ENCODE data around the gene POU5F2.

Gene POU5F2

GRCh38 chr5:93716453-93716852 lies 24.9 kb downstream of the POU5F2 start:
- DNase-seq (ENCODE audit: low read depth in 2 of 2) = no peak

- no peak for DNase-seq (ENCODE audit: low read depth in 2 of 2)
These were observed 25.6 kb downstream of the POU5F2 start for GRCh38 chr5:93715761-93716160.

GRCh38 chr5:93715327-93715726 lies 26.1 kb downstream of the POU5F2 start:
- no peak for DNase-seq (ENCODE audit: low read depth in 2 of 2)

GRCh38 chr5:93708442-93708841 lies 33.0 kb downstream of the POU5F2 start:
- no peak for DNase-seq (ENCODE audit: low read depth in 2 of 2)

- no peak for DNase-seq (ENCODE audit: low read depth in 2 of 2)
These were observed 35.5 kb downstream of the POU5F2 start for GRCh38 chr5:93705896-93706295.

- DNase-seq (ENCODE audit: low read depth in 2 of 2) = no peak
These were observed 36.4 kb downstream of the POU5F2 start for GRCh38 chr5:93704996-93705395.

- no peak for DNase-seq (ENCODE audit: low read depth in 2 of 2)
These were observed 49.4 kb downstream of the POU5F2 start for GRCh38 chr5:93691997-93692396.

Measured in stimulated activated CD4-positive, alpha-beta T cell treated with anti-CD3 and anti-CD28 coated beads, Interleukin-15, amount 100 ng/mL, for 48 hours (primary cell).